BJ (cell line): ENCODE measurements around the gene TMEM88. TPM values are rescaled to one million over a fixed set of nuclear protein-coding genes. Genes with fewer than 3 reads are reported as not detected.

Experiments used
- CTCF ChIA-PET: fragments of 350-600 bp; formaldehyde crosslinking; extraction: SDS; loops from one replicate; lab custom pipeline; 2021; ENCODE audit warnings: antibody characterized with exemption, inconsistent platforms; lab: Yijun Ruan, JAX
- POLR2A ChIA-PET: fragments of 300-600 bp; sonication (Branson Sonifier 250); formaldehyde crosslinking; extraction: SDS; loops from one replicate; lab custom pipeline; 2021; ENCODE audit warnings: antibody characterized with exemption; lab: Charles Lee
- DNase-seq: peaks from one replicate; pipeline ENCODE4 v3.0.0-alpha.2; 2011; ENCODE audit warnings: low read depth
- H3K27me3 ChIP-seq: 2 replicates; pipeline ENCODE4 v1.6.0; 2011; ENCODE audit warnings: low read length; ENCODE audit not compliant: control insufficient read depth, insufficient read depth
- H3K36me3 ChIP-seq: 2 replicates; pipeline ENCODE4 v1.5.1; 2011; ENCODE audit warnings: low read length; ENCODE audit not compliant: control insufficient read depth, insufficient read depth
- H3K4me3 ChIP-seq: 2 replicates; pipeline ENCODE4 v1.5.1; 2011; ENCODE audit warnings: low read depth, mild to moderate bottlenecking, control low read depth, low read length
- polyA plus RNA-seq: library from polyadenylated mRNA; depleted of rRNA; stranded (reverse); fragments of >200 nt; gene quantifications from 2 replicates; pipeline ENCODE4 v1.2.3, GENCODE V29; 2011
- TF ChIP-seq, protein P1 (sequence below): IDR thresholded peaks from 2 replicates; pipeline ENCODE4 v1.5.1; 2011; ENCODE audit warnings: low read depth, mild to moderate bottlenecking, control low read depth, inconsistent platforms, low read length, moderate library complexity; ENCODE audit not compliant: insufficient read depth

TMEM88 gene
- polyA plus RNA-seq, 1 experiment, result 0.29 TPM

DNA sequence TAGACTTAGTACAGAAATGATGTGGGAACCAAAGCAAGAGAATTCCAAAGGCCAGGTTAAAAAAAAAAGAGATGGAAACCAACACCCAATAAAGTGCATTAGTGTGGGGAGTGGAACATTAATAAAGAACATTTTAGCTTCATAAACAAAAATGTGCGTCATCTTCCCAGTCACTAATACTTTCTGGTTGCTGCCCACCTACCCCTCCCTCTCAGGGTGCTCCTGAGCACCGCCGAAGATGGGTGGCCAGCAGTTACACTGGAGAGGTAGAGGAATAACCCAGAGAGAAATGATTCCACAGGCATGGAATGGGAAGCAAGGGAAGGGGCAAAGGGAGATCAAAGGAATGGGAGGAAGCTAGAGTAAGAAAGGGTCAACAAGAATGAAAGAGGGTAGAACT is 27.8 kb downstream of the TMEM88 start:
- CTCF ChIA-PET, result interaction anchor here (0.5 to 1.1 kb wide), 2 partner anchors 55 to 107 kb away, joined by 4 read pairs; no protein-coding TSS in a partner anchor
- DNase-seq, result no peak
- TF ChIP-seq, protein P1, sequence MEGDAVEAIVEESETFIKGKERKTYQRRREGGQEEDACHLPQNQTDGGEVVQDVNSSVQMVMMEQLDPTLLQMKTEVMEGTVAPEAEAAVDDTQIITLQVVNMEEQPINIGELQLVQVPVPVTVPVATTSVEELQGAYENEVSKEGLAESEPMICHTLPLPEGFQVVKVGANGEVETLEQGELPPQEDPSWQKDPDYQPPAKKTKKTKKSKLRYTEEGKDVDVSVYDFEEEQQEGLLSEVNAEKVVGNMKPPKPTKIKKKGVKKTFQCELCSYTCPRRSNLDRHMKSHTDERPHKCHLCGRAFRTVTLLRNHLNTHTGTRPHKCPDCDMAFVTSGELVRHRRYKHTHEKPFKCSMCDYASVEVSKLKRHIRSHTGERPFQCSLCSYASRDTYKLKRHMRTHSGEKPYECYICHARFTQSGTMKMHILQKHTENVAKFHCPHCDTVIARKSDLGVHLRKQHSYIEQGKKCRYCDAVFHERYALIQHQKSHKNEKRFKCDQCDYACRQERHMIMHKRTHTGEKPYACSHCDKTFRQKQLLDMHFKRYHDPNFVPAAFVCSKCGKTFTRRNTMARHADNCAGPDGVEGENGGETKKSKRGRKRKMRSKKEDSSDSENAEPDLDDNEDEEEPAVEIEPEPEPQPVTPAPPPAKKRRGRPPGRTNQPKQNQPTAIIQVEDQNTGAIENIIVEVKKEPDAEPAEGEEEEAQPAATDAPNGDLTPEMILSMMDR, result no peak
- Histone ChIP-seq H3K4me3 (no peak overlapping the region), H3K27me3 (no peaks in the 10 kb centered on the region), H3K36me3 (peaks cover 7% of the 10 kb centered on the region)
- POLR2A ChIA-PET, result interaction anchor here (1.4 kb wide), 1 partner anchor 34 kb away, joined by 3 read pairs; no protein-coding TSS in a partner anchor

DNA sequence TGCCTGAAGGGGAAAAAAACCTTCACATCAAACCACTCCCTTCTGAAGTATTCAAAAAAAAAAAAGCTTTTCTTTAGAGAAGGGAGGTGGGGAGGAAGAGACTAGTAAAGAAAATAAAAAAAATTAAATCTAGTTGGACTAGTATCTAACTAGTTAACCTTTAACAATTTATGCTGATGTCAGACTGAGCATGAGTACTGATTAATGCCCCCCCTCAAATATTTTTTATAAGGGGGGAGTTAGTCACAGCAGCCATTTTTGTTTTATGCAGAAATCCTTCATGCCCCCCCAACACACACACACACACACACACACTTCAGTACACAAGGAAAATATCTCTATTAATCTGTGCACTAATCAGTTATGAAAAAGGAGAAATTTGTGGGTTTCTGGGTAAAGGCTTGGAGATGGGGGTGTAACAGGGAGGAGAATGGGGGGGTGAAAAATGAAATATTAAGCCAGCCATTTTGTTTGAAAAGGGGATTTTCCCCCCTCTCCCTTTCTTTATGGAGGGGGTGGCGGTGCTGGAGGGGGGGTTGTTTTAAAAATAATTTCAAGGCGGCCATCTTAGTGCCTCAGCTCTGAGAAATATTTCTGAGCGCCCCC is 29.0 kb downstream of the TMEM88 start:
- CTCF ChIA-PET, result interaction anchor here (1.0 kb wide), 2 partner anchors 68 to 173 kb away, joined by 3 read pairs; no protein-coding TSS in a partner anchor
- Histone ChIP-seq H3K4me3 (peak overlapping the region; percentile 74), H3K27me3 (no peaks in the 10 kb centered on the region), H3K36me3 (peaks cover 7% of the 10 kb centered on the region)
- POLR2A ChIA-PET, result interaction anchor here (0.6 to 1.4 kb wide), 2 partner anchors 33 to 34 kb away, joined by 3 to 5 read pairs; no protein-coding TSS in a partner anchor
- DNase-seq, result no peak
- TF ChIP-seq, protein P1, result no peak

DNA sequence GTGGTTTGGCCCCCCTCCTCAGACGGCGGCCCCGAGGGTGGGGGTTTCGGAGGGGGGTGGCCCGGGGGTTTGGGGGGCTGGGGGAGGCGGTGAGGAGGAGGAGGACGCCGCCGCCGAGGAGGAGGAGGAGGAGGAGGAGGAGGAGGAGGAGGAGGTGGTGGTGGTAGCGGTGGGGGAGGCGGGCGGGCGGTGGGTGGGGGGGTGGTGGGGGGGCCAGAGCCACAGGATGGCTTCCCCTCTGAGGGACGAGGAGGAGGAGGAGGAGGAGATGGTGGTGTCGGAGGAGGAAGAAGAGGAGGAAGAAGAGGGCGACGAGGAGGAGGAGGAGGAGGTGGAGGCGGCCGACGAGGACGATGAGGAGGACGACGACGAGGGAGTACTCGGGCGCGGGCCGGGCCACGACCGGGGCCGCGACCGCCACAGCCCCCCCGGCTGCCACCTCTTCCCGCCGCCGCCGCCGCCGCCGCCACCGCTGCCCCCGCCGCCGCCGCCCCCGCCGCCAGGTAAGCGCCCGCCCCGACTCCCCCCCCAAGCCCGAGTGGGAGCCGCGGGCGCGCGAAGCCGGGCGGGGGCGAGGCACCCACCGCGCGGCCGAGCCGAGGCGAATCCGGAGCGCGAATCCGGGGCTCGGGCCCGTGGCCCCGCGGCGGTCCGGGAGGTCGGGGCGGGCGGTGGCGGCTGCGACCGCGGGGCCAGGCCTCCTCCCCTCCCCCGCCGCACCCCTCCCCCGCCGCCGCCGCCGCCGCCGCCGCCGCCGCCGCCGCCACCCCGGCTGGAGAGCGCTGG is 29.9 kb downstream of the TMEM88 start:
- Histone ChIP-seq H3K36me3 (peaks cover 7% of the 10 kb centered on the region), H3K27me3 (no peaks in the 10 kb centered on the region), H3K4me3 (peak overlapping the region; percentile 74)
- no peak for DNase-seq
- CTCF ChIA-PET, result interaction anchor here (1.0 kb wide), 1 partner anchor 172 kb away, joined by 3 read pairs; no protein-coding TSS in a partner anchor
- TF ChIP-seq, protein P1, result no peak
- POLR2A ChIA-PET, result no interaction called here

DNA sequence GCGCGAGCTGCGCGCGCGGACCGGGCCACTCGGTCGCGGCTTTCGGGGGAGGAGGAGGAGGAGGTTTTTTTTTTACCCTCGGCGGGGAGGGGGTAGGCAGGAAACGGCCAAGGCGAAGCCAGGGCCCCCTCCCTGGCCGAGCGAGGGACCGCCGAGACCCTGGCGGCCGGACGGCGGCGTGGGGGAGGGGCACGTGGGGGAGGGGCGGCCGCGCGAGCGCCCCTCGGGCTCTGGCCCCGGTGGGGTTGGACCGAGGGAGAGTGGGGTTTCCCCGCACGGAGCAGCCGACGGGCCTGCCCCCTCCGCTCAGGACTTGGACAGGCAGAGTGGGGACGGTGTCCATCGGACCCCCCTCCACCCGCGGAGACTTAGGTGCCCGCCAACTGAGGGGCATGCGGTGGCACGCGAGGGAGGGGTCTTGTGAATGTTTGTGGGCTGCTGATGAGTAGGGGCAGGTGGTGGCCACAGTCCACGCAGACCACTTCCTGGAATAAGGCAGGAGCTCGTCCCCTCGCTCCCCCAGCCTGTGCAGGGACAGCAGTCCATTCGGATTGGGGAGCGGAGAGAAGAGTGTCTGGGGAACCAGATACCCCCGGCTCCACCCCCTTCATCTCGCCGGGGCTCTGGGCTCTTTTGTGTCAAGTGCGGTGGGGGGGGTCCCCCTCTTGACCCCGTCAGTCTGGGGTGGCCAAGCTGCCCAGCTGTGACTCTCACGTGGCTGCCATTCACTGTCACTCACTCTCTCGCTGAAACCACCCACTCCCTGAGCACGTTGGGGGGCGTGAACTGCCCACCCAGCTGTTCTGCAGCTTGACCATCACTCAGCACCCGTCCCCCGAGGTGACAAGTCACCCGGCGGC is 30.7 kb downstream of the TMEM88 start:
- ChIA-PET CTCF (interaction anchor here (0.8 to 1.3 kb wide), 3 partner anchors 9 to 20 kb away, joined by 3 to 4 read pairs (median 3); no protein-coding TSS in a partner anchor), POLR2A (interaction anchor here (0.7 kb wide), 1 partner anchor 43 kb away, joined by 4 read pairs; no protein-coding TSS in a partner anchor)
- no peak for DNase-seq
- peak overlapping the region; percentile 74 for H3K4me3 ChIP-seq
- H3K36me3 ChIP-seq, result peaks cover 9% of the 10 kb centered on the region
- H3K27me3 ChIP-seq, result no peaks in the 10 kb centered on the region
- TF ChIP-seq, protein P1, result no peak
